HepG2 (cell line): ENCODE results near the gene CHN2. TPM values are rescaled to one million over a fixed set of nuclear protein-coding genes. Genes with fewer than 3 reads are reported as not detected.

Experiments used
- FOXC1 ChIP-seq: sonication (generic); formaldehyde crosslinking; IDR thresholded peaks from 2 replicates; pipeline ENCODE4 v1.8.0; 2022; ENCODE audit warnings: mild to moderate bottlenecking, missing genetic modification reagents, borderline replicate concordance
- HNRNPLL ChIP-seq: fragments of 200-400 bp; formaldehyde crosslinking; IDR thresholded peaks from 2 replicates; pipeline ENCODE4 v1.6.1; 2017; ENCODE audit warnings: mild to moderate bottlenecking, low read depth, low read length; ENCODE audit not compliant: poor library complexity, severe bottlenecking
- MTF2 ChIP-seq: sonication (generic); formaldehyde crosslinking; IDR thresholded peaks from 2 replicates; pipeline ENCODE4 v1.5.0; 2020; ENCODE audit warnings: missing genetic modification reagents, borderline replicate concordance
- NKX3-1 ChIP-seq: sonication (generic); formaldehyde crosslinking; IDR thresholded peaks from 2 replicates; pipeline ENCODE4 v1.5.0; 2020; ENCODE audit warnings: missing genetic modification reagents
- PCBP1 ChIP-seq: fragments of 200-400 bp; formaldehyde crosslinking; IDR thresholded peaks from 2 replicates; pipeline ENCODE4 v1.6.1; 2017; ENCODE audit warnings: mild to moderate bottlenecking, low read depth, low read length, borderline replicate concordance
- RAD21 ChIP-seq: fragments of 450-650 bp; formaldehyde crosslinking; IDR thresholded peaks from 2 replicates; pipeline ENCODE4 v1.5.0; 2020; ENCODE audit warnings: mild to moderate bottlenecking
- SETDB1 ChIP-seq: sonication (generic); formaldehyde crosslinking; IDR thresholded peaks from 2 replicates; pipeline ENCODE4 v1.5.1; 2020; ENCODE audit warnings: missing genetic modification reagents, mild to moderate bottlenecking, borderline replicate concordance
- SKI ChIP-seq: fragments of 450-650 bp; IDR thresholded peaks from one replicate; pipeline ENCODE4 v1.6.1; 2018; ENCODE audit warnings: mild to moderate bottlenecking; ENCODE audit not compliant: partially characterized antibody
- SNAPC2 ChIP-seq: sonication (generic); formaldehyde crosslinking; IDR thresholded peaks from 2 replicates; pipeline ENCODE4 v1.8.1; 2022; ENCODE audit warnings: mild to moderate bottlenecking, missing genetic modification reagents
- SRSF9 ChIP-seq: fragments of 200-400 bp; formaldehyde crosslinking; IDR thresholded peaks from 2 replicates; pipeline ENCODE4 v1.6.1; 2018; ENCODE audit warnings: borderline replicate concordance, mild to moderate bottlenecking, low read depth, low read length; ENCODE audit not compliant: insufficient read depth, poor library complexity, severe bottlenecking
- ZEB1 ChIP-seq: IDR thresholded peaks from 2 replicates; pipeline ENCODE4 v1.6.1; 2012; ENCODE audit warnings: mild to moderate bottlenecking, low read depth, inconsistent platforms; ENCODE audit not compliant: insufficient replicate concordance
- ZNF10 ChIP-seq: sonication (generic); formaldehyde crosslinking; IDR thresholded peaks from 2 replicates; pipeline ENCODE4 v1.4.0; 2020; ENCODE audit warnings: mild to moderate bottlenecking, low read depth, missing genetic modification reagents, borderline replicate concordance
- ZNF12 ChIP-seq: sonication (generic); formaldehyde crosslinking; IDR thresholded peaks from 2 replicates; pipeline ENCODE4 v1.5.0; 2020; ENCODE audit warnings: missing genetic modification reagents
- ZNF331 ChIP-seq: sonication (generic); formaldehyde crosslinking; IDR thresholded peaks from 2 replicates; pipeline ENCODE4 v1.4.0; 2020; ENCODE audit warnings: missing genetic modification reagents
- ZNF556 ChIP-seq: sonication (generic); formaldehyde crosslinking; IDR thresholded peaks from 2 replicates; pipeline ENCODE4 v1.4.0; 2020; ENCODE audit warnings: mild to moderate bottlenecking, missing genetic modification reagents, borderline replicate concordance
- ZNF589 ChIP-seq: sonication (generic); formaldehyde crosslinking; conservative IDR thresholded peaks from 2 replicates; pipeline ENCODE4 v1.8.0; 2022; ENCODE audit warnings: mild to moderate bottlenecking, moderate library complexity, missing genetic modification reagents
- ZNF670 ChIP-seq: sonication (generic); formaldehyde crosslinking; IDR thresholded peaks from 2 replicates; pipeline ENCODE4 v1.8.0; 2022; ENCODE audit warnings: mild to moderate bottlenecking, missing genetic modification reagents, borderline replicate concordance
- ZNF7 ChIP-seq: IDR thresholded peaks from 2 replicates; pipeline ENCODE4 v1.6.1; 2016; ENCODE audit warnings: missing biosample characterization, missing genetic modification reagents
- ZNF766 ChIP-seq: sonication (generic); formaldehyde crosslinking; IDR thresholded peaks from 2 replicates; pipeline ENCODE4 v1.5.0; 2020; ENCODE audit warnings: missing genetic modification reagents, borderline replicate concordance
- ZNF773 ChIP-seq: sonication (generic); formaldehyde crosslinking; IDR thresholded peaks from 2 replicates; pipeline ENCODE4 v1.4.0; 2020; ENCODE audit warnings: missing genetic modification reagents, borderline replicate concordance
- ZSCAN25 ChIP-seq: sonication (generic); formaldehyde crosslinking; IDR thresholded peaks from 2 replicates; pipeline ENCODE4 v1.8.0; 2022; ENCODE audit warnings: mild to moderate bottlenecking, missing genetic modification reagents
- polyA plus RNA-seq, 8 experiments: library from polyadenylated mRNA; depleted of rRNA in 3 of 8; stranded (reverse) in 7 of 8; unstranded in 1 of 8; fragments of >200 nt; fragmentation: Illumina TruSeq in 4 of 8; extraction: Trizol in 4 of 8; gene quantifications; 2 replicates each; pipeline versions ENCODE4 v1.2.1 to v1.2.3, GENCODE V29; 2011 to 2016; ENCODE audit warnings: low read depth in 4 of 8, missing spikeins in 1 of 8, mixed read lengths in 1 of 8; ENCODE audit not compliant: insufficient read depth in 1 of 8
- total RNA-seq, 5 experiments: library from RNA; depleted of rRNA; stranded (reverse); fragments of >200 nt; fragmentation: Illumina TruSeq; extraction: Trizol; gene quantifications; 2 replicates each; pipeline ENCODE4 v1.2.3, GENCODE V29; 2016; ENCODE audit warnings: low read depth in 1 of 5
- TF ChIP-seq, protein P1 (sequence below): sonication (generic); formaldehyde crosslinking; IDR thresholded peaks from 2 replicates; pipeline ENCODE4 v1.9.0; 2022; ENCODE audit warnings: missing genetic modification reagents, mild to moderate bottlenecking, borderline replicate concordance
- TF ChIP-seq, protein P2 (sequence below): sonication (generic); formaldehyde crosslinking; IDR thresholded peaks from 2 replicates; pipeline ENCODE4 v1.4.0; 2020; ENCODE audit warnings: missing genetic modification reagents, borderline replicate concordance
- TF ChIP-seq, protein P3 (sequence below): sonication (generic); formaldehyde crosslinking; IDR thresholded peaks from 2 replicates; pipeline ENCODE4 v1.5.0; 2020; ENCODE audit warnings: mild to moderate bottlenecking, missing genetic modification reagents

CHN2 gene
- total and polyA plus RNA-seq, 2 of the 13 experiments (the other 11 are each of a cell fraction or from before 2014, with no cell fraction given) = 23.5 to 30.5 TPM

DNA sequence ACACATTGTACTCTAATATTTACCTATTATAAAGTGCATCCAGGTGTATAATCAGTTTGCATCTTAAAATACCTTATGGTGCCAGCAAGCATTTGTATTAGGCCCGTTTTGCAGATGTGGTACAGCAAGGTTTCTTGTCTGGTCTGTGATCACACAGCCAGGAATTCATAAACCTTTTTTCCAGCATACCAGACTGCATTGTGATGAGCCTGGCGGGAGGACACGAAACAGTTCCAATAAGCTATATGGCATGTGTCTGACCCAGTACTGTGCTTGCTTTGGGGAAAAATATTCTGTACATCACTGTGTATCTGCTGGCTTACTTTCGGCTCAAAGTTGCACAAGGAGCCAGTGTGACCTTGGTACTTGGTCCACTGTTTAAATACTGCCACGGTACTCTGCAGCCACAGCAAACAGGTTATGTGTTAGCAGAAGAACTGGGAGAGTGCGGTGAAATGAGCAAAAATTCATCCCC lies 36.3 kb downstream of the CHN2 start (continued):
- TF ChIP-seq ZNF766 = 0 out of 2 replicates have a peak, but pooled peaks have one; percentile 52
- no peak for TF ChIP-seq PCBP1
- TF ChIP-seq, protein P1, sequence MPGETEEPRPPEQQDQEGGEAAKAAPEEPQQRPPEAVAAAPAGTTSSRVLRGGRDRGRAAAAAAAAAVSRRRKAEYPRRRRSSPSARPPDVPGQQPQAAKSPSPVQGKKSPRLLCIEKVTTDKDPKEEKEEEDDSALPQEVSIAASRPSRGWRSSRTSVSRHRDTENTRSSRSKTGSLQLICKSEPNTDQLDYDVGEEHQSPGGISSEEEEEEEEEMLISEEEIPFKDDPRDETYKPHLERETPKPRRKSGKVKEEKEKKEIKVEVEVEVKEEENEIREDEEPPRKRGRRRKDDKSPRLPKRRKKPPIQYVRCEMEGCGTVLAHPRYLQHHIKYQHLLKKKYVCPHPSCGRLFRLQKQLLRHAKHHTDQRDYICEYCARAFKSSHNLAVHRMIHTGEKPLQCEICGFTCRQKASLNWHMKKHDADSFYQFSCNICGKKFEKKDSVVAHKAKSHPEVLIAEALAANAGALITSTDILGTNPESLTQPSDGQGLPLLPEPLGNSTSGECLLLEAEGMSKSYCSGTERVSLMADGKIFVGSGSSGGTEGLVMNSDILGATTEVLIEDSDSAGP (CRISPR knock-in tag) = no peak; the same call in 1 of the 2 replicates
- TF ChIP-seq ZNF7 (CRISPR knock-in tag) = no peak
- peak; percentile 74; the same call in 1 of the 2 replicates for TF ChIP-seq ZNF331 (CRISPR knock-in tag)
- no peak for TF ChIP-seq SRSF9
- peak; percentile 36; the same call in 1 of the 2 replicates for TF ChIP-seq RAD21 (CRISPR knock-in tag)
- TF ChIP-seq ZNF10 (CRISPR knock-in tag) = no peak
- TF ChIP-seq ZNF12 (CRISPR knock-in tag) = peak; percentile 71; the same call in 1 of the 2 replicates
- peak; percentile 75 for TF ChIP-seq ZEB1
- no peak for TF ChIP-seq SETDB1
- no peak for TF ChIP-seq MTF2
- no peak for TF ChIP-seq ZNF670 (CRISPR knock-in tag)
- TF ChIP-seq ZNF589 (CRISPR knock-in tag) = peak; percentile 59; the same call in 1 of the 2 replicates
- 0 out of 2 replicates have a peak, but pooled peaks have one; percentile 43 for TF ChIP-seq NKX3-1 (CRISPR knock-in tag)
- TF ChIP-seq, protein P2, sequence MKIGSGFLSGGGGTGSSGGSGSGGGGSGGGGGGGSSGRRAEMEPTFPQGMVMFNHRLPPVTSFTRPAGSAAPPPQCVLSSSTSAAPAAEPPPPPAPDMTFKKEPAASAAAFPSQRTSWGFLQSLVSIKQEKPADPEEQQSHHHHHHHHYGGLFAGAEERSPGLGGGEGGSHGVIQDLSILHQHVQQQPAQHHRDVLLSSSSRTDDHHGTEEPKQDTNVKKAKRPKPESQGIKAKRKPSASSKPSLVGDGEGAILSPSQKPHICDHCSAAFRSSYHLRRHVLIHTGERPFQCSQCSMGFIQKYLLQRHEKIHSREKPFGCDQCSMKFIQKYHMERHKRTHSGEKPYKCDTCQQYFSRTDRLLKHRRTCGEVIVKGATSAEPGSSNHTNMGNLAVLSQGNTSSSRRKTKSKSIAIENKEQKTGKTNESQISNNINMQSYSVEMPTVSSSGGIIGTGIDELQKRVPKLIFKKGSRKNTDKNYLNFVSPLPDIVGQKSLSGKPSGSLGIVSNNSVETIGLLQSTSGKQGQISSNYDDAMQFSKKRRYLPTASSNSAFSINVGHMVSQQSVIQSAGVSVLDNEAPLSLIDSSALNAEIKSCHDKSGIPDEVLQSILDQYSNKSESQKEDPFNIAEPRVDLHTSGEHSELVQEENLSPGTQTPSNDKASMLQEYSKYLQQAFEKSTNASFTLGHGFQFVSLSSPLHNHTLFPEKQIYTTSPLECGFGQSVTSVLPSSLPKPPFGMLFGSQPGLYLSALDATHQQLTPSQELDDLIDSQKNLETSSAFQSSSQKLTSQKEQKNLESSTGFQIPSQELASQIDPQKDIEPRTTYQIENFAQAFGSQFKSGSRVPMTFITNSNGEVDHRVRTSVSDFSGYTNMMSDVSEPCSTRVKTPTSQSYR (CRISPR knock-in tag) = no peak
- TF ChIP-seq HNRNPLL = no peak
- no peak for TF ChIP-seq SNAPC2 (CRISPR knock-in tag)
- TF ChIP-seq, protein P3, sequence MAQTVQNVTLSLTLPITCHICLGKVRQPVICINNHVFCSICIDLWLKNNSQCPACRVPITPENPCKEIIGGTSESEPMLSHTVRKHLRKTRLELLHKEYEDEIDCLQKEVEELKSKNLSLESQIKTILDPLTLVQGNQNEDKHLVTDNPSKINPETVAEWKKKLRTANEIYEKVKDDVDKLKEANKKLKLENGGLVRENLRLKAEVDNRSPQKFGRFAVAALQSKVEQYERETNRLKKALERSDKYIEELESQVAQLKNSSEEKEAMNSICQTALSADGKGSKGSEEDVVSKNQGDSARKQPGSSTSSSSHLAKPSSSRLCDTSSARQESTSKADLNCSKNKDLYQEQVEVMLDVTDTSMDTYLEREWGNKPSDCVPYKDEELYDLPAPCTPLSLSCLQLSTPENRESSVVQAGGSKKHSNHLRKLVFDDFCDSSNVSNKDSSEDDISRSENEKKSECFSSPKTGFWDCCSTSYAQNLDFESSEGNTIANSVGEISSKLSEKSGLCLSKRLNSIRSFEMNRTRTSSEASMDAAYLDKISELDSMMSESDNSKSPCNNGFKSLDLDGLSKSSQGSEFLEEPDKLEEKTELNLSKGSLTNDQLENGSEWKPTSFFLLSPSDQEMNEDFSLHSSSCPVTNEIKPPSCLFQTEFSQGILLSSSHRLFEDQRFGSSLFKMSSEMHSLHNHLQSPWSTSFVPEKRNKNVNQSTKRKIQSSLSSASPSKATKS = no peak
- peak; percentile 38; the same call in 1 of the 2 replicates for TF ChIP-seq FOXC1 (CRISPR knock-in tag)
- TF ChIP-seq ZNF556 (CRISPR knock-in tag) = peak; percentile 50; the same call in 1 of the 2 replicates
- TF ChIP-seq SKI = peak; percentile 89
- TF ChIP-seq ZNF773 (CRISPR knock-in tag) = no peak
- no peak for TF ChIP-seq ZSCAN25
